B cell (primary cell): Measurements from ENCODE around the gene CYB5A. TPM values are rescaled to one million over a fixed set of nuclear protein-coding genes. Genes with fewer than 3 reads are reported as not detected.

Experiments used
- ATAC-seq: fragments of 200-7000 bp; cut with Tn5 transposase; one replicate; pipeline ENCODE4 v1.10.0; 2021; ENCODE audit warnings: low read depth, mild to moderate bottlenecking, moderate number of reproducible peaks, moderate library complexity
- CTCF ChIA-PET: fragments of 350-600 bp; sonication (Branson Sonifier 250); formaldehyde crosslinking; loops from one replicate; lab custom pipeline; 2021; ENCODE audit warnings: antibody characterized with exemption, inconsistent platforms; lab: Charles Lee
- POLR2A ChIA-PET: fragments of 350-600 bp; sonication (Branson Sonifier 250); formaldehyde crosslinking; loops from one replicate; lab custom pipeline; 2021; ENCODE audit warnings: antibody characterized with exemption; lab: Charles Lee
- DNase-seq: peaks from one replicate; pipeline ENCODE4 v3.0.0; 2013
- H2AFZ ChIP-seq: 2 replicates; pipeline ENCODE4 v1.6.1; 2012; ENCODE audit warnings: mild to moderate bottlenecking, low read depth, low read length; ENCODE audit not compliant: insufficient read depth, poor library complexity, severe bottlenecking
- H3K27ac ChIP-seq, 2 donors: 1 replicate in 1 of 2; 2 replicates in 1 of 2; pipeline ENCODE4 v1.5.1; 2012 to 2013; ENCODE audit warnings: low read length in 2 of 2, mild to moderate bottlenecking in 2 of 2, moderate library complexity in 1 of 2
- H3K27me3 ChIP-seq, 4 experiments: fragments of 200-600 bp in 1 of 4; sonication (generic) in 1 of 4; replicated peaks in 1 of 4; 1 replicate in 2 of 4; 2 replicates in 2 of 4; pipeline versions ENCODE4 v1.6.1 to v1.7.0; 2013 to 2016; ENCODE audit warnings: low read length in 3 of 4, mild to moderate bottlenecking in 2 of 4, mixed read lengths in 1 of 4, moderate library complexity in 1 of 4; ENCODE audit not compliant: insufficient read depth in 4 of 4, control insufficient read depth in 3 of 4; ENCODE audit errors: control extremely low read depth in 1 of 4
- H3K36me3 ChIP-seq, 2 experiments: replicated peaks in 1 of 2; 1 replicate in 1 of 2; 2 replicates in 1 of 2; pipeline versions ENCODE4 v1.6.1 to v1.7.1; 2013; ENCODE audit warnings: low read length in 1 of 2; ENCODE audit not compliant: insufficient read depth in 2 of 2, control insufficient read depth in 1 of 2; ENCODE audit errors: control extremely low read depth in 1 of 2, extremely low read depth in 1 of 2
- H3K4me1 ChIP-seq, 2 donors: fragments of 200-600 bp in 1 of 2; sonication (generic) in 1 of 2; 1 replicate in 1 of 2; 2 replicates in 1 of 2; pipeline versions ENCODE4 v1.5.1 to v1.6.1; 2013 to 2017; ENCODE audit warnings: low read length in 2 of 2; ENCODE audit not compliant: control insufficient read depth in 2 of 2, insufficient read depth in 2 of 2
- H3K4me2 ChIP-seq: replicated peaks from 2 replicates; pipeline ENCODE3; 2012; ENCODE audit warnings: mild to moderate bottlenecking, low read depth, low read length; ENCODE audit not compliant: poor library complexity, severe bottlenecking
- H3K4me3 ChIP-seq, 5 experiments: fragments of 200-600 bp in 1 of 5; sonication (generic) in 1 of 5; 1 replicate in 3 of 5; 2 replicates in 2 of 5; pipeline versions ENCODE4 v1.5.1 to v1.7.0; 2011 to 2016; ENCODE audit warnings: low read length in 4 of 5, mild to moderate bottlenecking in 4 of 5, low read depth in 2 of 5, control low read depth in 1 of 5, moderate library complexity in 1 of 5; ENCODE audit not compliant: insufficient read depth in 1 of 5; ENCODE audit errors: control extremely low read depth in 1 of 5, extremely low read depth in 1 of 5
- H3K79me2 ChIP-seq: fragments of 200-600 bp; sonication (generic); one replicate; pipeline ENCODE4 v1.6.0; 2016; ENCODE audit warnings: low read length; ENCODE audit not compliant: control insufficient read depth, insufficient read depth
- H3K9ac ChIP-seq: fragments of 200-600 bp; sonication (generic); 2 replicates; pipeline ENCODE4 v1.6.1; 2017; ENCODE audit warnings: mild to moderate bottlenecking, low read length, moderate library complexity
- H3K9me3 ChIP-seq, 3 donors: one replicate each; pipeline versions ENCODE4 v1.6.1 to v1.7.1; 2013; ENCODE audit warnings: low read length in 2 of 3; ENCODE audit not compliant: control insufficient read depth in 2 of 3, insufficient read depth in 1 of 3; ENCODE audit errors: control extremely low read depth in 1 of 3
- H4K20me1 ChIP-seq: 2 replicates; pipeline ENCODE4 v1.6.0; 2012; ENCODE audit warnings: mild to moderate bottlenecking, low read length; ENCODE audit not compliant: insufficient read depth, control insufficient read depth, poor library complexity, severe bottlenecking
- H3K27ac Mint-ChIP-seq: one replicate; pipeline ENCODE4 v1.8.0; 2021; ENCODE audit warnings: mixed read lengths
- H3K27me3 Mint-ChIP-seq: one replicate; pipeline ENCODE4 v1.8.0; 2021; ENCODE audit warnings: mixed read lengths
- H3K4me1 Mint-ChIP-seq: one replicate; pipeline ENCODE4 v1.8.0; 2021; ENCODE audit warnings: mixed read lengths
- H3K4me3 Mint-ChIP-seq: one replicate; pipeline ENCODE4 v1.8.0; 2021; ENCODE audit warnings: mixed read lengths
- H3K9me3 Mint-ChIP-seq: one replicate; pipeline ENCODE4 v1.8.0; 2022; ENCODE audit warnings: mixed read lengths; ENCODE audit not compliant: insufficient read depth
- CTCF ChIP-seq: fragments of 200-600 bp; IDR thresholded peaks from one replicate; pipeline ENCODE4 v1.8.0; 2022; ENCODE audit warnings: antibody characterized with exemption, mild to moderate bottlenecking
- EZH2 ChIP-seq: IDR thresholded peaks from 2 replicates; pipeline ENCODE4 v1.6.1; 2012; ENCODE audit warnings: borderline replicate concordance, low read depth, mild to moderate bottlenecking, moderate library complexity, low read length; ENCODE audit not compliant: insufficient read depth, poor library complexity, severe bottlenecking
- WGBS: methylation state at CpG from one replicate; pipeline ENCODE4 v1.1.5; 2013; ENCODE audit warnings: missing lambda C conversion rate; ENCODE audit not compliant: insufficient coverage; 5-methylcytosine and 5-hydroxymethylcytosine counted together
- intact Hi-C: fragments of 100-400 bp; cut with micrococcal nuclease; formaldehyde crosslinking; loops from one replicate; pipeline ENCODE4 v1.10.0; 2022
- polyA plus RNA-seq: library from polyadenylated mRNA; depleted of rRNA; stranded (reverse); fragments of >200 nt; gene quantifications from 2 replicates; pipeline ENCODE4 v1.2.3, GENCODE V29; 2012
- total RNA-seq, 2 donors: library from RNA; stranded (reverse); fragments of 120-200 nt in 1 of 2; gene quantifications; 1 replicate in 1 of 2; 2 replicates in 1 of 2; pipeline versions ENCODE4 v1.2.3 to v1.2.4, GENCODE V29; 2013 to 2022

Gene CYB5A
- total and polyA plus RNA-seq, 2 donors (not counting 1 experiment from before 2014, with no cell fraction given), result 46.9 to 217 TPM

GRCh38 chr18:74276609-74277008 lies 15.2 kb downstream of the CYB5A start:
- Histone ChIP-seq H2AFZ (no peak overlapping the region), H4K20me1 (peaks cover 40% of the 10 kb centered on the region), H3K4me1 (peaks cover 0 to 2% of the 10 kb centered on the region in 2 donors), H3K36me3 (peaks cover 0 to 3% of the 10 kb centered on the region in 2 experiments), H3K4me3 (no peak overlapping the region), H3K27me3 (no peaks in the 10 kb centered on the region), H3K27ac (no peak overlapping the region), H3K9me3 (no peaks in the 10 kb centered on the region), H3K4me2 (no peak overlapping the region), H3K79me2 (peaks cover 57% of the 10 kb centered on the region), H3K9ac (no peak overlapping the region)
- ChIA-PET POLR2A (interaction anchor here (0.7 kb wide), 1 partner anchor 16 kb away, joined by 4 read pairs; no protein-coding TSS in a partner anchor), CTCF (no interaction called here)
- Mint-ChIP-seq H3K4me1 (peaks cover 29% of the 10 kb centered on the region), H3K27ac (no peak overlapping the region), H3K9me3 (no peaks in the 10 kb centered on the region), H3K4me3 (no peak overlapping the region), H3K27me3 (no peaks in the 10 kb centered on the region)
- no peak for DNase-seq
- 95% methylated on average over 3 of the region's 10 CpGs for WGBS
- no peak for ATAC-seq
- intact Hi-C loops, result no loop called here
- TF ChIP-seq CTCF (no peak), EZH2 (no peak)

GRCh38 chr18:74275736-74276135 lies 16.0 kb downstream of the CYB5A start:
- no peaks in the 10 kb centered on the region for H3K9me3 ChIP-seq
- ATAC-seq, result no peak
- H3K27ac Mint-ChIP-seq, result no peak overlapping the region
- no peaks in the 10 kb centered on the region for H3K27me3 Mint-ChIP-seq
- no peaks in the 10 kb centered on the region for H3K9me3 Mint-ChIP-seq
- peaks cover 32% of the 10 kb centered on the region for H4K20me1 ChIP-seq
- no peaks in the 10 kb centered on the region for H3K27me3 ChIP-seq
- WGBS, result 89% methylated on average over 9 of the region's 11 CpGs
- ChIA-PET CTCF (interaction anchor here (0.6 kb wide), 1 partner anchor 32 kb away, joined by 3 read pairs; no protein-coding TSS in a partner anchor), POLR2A (no interaction called here)
- H3K27ac ChIP-seq, result no peak overlapping the region
- H3K4me1 ChIP-seq, result no peaks in the 10 kb centered on the region
- H3K36me3 ChIP-seq, result peaks cover 0 to 3% of the 10 kb centered on the region in 2 experiments
- no peak overlapping the region for H2AFZ ChIP-seq
- H3K9ac ChIP-seq, result no peak overlapping the region
- peaks cover 49% of the 10 kb centered on the region for H3K79me2 ChIP-seq
- no peak for DNase-seq
- H3K4me3 Mint-ChIP-seq, result no peak overlapping the region
- TF ChIP-seq EZH2 (no peak), CTCF (no peak)
- intact Hi-C loops, result no loop called here
- H3K4me3 ChIP-seq, result no peak overlapping the region
- H3K4me1 Mint-ChIP-seq, result peaks cover 26% of the 10 kb centered on the region
- no peak overlapping the region for H3K4me2 ChIP-seq
